A549 (cell line): ENCODE data around the gene PIK3CA.
"Not testable (repeated sequence)": the region's sequence is repeated elsewhere in the genome, so short reads cannot be mapped to it uniquely, and the experiment has no call there.

Experiments used
- BHLHE40 ChIP-seq: IDR thresholded peaks from 2 replicates; pipeline ENCODE4 v1.6.1; 2012; ENCODE audit warnings: low read depth, low read length, inconsistent platforms
- FOSL2 ChIP-seq, 2 experiments: fragments of 450-650 bp in 1 of 2; fragments of >200 bp in 1 of 2; sonication (Bioruptor Twin) in 1 of 2; formaldehyde crosslinking; IDR thresholded peaks; 2 replicates each; pipeline versions ENCODE4 v1.5.0 to v1.6.1; 2016 to 2020; ENCODE audit warnings: mild to moderate bottlenecking in 1 of 2, moderate library complexity in 1 of 2
- MAFK ChIP-seq: fragments of 450-650 bp; IDR thresholded peaks from 2 replicates; pipeline ENCODE4 v1.6.1; 2014; ENCODE audit not compliant: partially characterized antibody
- MYC ChIP-seq: IDR thresholded peaks from 2 replicates; pipeline ENCODE4 v1.6.1; 2012; ENCODE audit warnings: mild to moderate bottlenecking, inconsistent platforms, low read length, improper control_type of control experiment, borderline replicate concordance
- NPAS2 ChIP-seq: fragments of 250-450 bp; sonication (Bioruptor Pico); IDR thresholded peaks from 2 replicates; pipeline ENCODE4 v1.8.0; 2022; ENCODE audit warnings: mild to moderate bottlenecking, moderate library complexity, borderline replicate concordance
- POLR2A ChIP-seq: IDR thresholded peaks from 2 replicates; pipeline ENCODE4 v1.6.1; 2012; ENCODE audit warnings: mild to moderate bottlenecking, low read length
- RFX5 ChIP-seq: fragments of 450-650 bp; IDR thresholded peaks from 2 replicates; pipeline ENCODE4 v1.7.1; 2014; ENCODE audit warnings: antibody characterized with exemption, mild to moderate bottlenecking, moderate library complexity
- TF ChIP-seq, protein P1 (sequence below): IDR thresholded peaks from 2 replicates; pipeline ENCODE4 v1.6.1; 2012
- TF ChIP-seq, protein P2 (sequence below): fragments of >200 bp; sonication (Bioruptor Twin); formaldehyde crosslinking; IDR thresholded peaks from 3 replicates; pipeline ENCODE4 v1.5.1; 2016
- TF ChIP-seq, protein P3 (sequence below): fragments of 200-600 bp; sonication (generic); IDR thresholded peaks from 2 replicates; pipeline ENCODE4 v1.6.1; 2016; ENCODE audit warnings: antibody characterized with exemption, mild to moderate bottlenecking, moderate library complexity
- TF ChIP-seq, protein P4 (sequence below): IDR thresholded peaks from 2 replicates; pipeline ENCODE4 v1.6.1; 2012; ENCODE audit warnings: low read depth, borderline replicate concordance
- TF ChIP-seq, protein P5 (sequence below): fragments of 450-650 bp; IDR thresholded peaks from 2 replicates; pipeline ENCODE4 v1.6.1; 2014; ENCODE audit warnings: antibody characterized with exemption

DNA sequence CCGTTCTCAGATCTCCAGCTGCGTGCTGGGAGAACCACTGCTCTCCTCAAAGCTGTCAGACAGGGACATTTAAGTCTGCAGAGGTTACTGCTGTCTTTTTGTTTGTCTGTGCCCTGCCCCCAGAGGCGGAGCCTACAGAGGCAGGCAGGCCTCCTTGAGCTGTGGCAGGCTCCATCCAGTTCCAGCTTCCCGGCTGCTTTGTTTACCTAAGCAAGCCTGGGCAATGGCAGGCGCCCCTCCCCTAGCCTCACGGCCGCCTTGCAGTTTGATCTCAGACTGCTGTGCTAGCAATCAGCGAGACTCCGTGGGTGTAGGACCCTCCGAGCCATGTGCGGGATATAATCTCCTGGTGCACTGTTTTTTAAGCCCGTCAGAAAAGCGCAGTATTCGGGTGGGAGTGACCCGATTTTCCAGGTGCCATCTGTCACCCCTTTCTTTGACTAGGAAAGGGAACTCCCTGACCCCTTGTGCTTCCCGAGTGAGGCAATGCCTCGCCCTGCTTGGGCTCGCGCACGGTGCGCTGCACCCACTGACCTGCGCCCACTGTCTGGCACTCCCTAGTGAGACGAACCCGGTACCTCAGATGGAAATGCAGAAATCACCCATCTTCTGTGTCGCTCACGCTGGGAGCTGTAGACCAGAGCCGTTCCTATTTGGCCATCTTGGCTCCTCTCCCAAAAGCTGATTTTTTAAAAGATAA lies 15.8 kb upstream of the PIK3CA start:
- TF ChIP-seq, protein P1, sequence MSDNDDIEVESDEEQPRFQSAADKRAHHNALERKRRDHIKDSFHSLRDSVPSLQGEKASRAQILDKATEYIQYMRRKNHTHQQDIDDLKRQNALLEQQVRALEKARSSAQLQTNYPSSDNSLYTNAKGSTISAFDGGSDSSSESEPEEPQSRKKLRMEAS = not testable (repeated sequence)
- not testable (repeated sequence) for TF ChIP-seq POLR2A; MYC; FOSL2 (IDR thresholded peaks at IDR 0.05); FOSL2 (CRISPR knock-in tag; IDR thresholded peaks at IDR 0.05); BHLHE40; RFX5; NPAS2 (CRISPR knock-in tag); MAFK
- TF ChIP-seq, protein P2, sequence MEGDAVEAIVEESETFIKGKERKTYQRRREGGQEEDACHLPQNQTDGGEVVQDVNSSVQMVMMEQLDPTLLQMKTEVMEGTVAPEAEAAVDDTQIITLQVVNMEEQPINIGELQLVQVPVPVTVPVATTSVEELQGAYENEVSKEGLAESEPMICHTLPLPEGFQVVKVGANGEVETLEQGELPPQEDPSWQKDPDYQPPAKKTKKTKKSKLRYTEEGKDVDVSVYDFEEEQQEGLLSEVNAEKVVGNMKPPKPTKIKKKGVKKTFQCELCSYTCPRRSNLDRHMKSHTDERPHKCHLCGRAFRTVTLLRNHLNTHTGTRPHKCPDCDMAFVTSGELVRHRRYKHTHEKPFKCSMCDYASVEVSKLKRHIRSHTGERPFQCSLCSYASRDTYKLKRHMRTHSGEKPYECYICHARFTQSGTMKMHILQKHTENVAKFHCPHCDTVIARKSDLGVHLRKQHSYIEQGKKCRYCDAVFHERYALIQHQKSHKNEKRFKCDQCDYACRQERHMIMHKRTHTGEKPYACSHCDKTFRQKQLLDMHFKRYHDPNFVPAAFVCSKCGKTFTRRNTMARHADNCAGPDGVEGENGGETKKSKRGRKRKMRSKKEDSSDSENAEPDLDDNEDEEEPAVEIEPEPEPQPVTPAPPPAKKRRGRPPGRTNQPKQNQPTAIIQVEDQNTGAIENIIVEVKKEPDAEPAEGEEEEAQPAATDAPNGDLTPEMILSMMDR = not testable (repeated sequence)
- TF ChIP-seq, protein P3, sequence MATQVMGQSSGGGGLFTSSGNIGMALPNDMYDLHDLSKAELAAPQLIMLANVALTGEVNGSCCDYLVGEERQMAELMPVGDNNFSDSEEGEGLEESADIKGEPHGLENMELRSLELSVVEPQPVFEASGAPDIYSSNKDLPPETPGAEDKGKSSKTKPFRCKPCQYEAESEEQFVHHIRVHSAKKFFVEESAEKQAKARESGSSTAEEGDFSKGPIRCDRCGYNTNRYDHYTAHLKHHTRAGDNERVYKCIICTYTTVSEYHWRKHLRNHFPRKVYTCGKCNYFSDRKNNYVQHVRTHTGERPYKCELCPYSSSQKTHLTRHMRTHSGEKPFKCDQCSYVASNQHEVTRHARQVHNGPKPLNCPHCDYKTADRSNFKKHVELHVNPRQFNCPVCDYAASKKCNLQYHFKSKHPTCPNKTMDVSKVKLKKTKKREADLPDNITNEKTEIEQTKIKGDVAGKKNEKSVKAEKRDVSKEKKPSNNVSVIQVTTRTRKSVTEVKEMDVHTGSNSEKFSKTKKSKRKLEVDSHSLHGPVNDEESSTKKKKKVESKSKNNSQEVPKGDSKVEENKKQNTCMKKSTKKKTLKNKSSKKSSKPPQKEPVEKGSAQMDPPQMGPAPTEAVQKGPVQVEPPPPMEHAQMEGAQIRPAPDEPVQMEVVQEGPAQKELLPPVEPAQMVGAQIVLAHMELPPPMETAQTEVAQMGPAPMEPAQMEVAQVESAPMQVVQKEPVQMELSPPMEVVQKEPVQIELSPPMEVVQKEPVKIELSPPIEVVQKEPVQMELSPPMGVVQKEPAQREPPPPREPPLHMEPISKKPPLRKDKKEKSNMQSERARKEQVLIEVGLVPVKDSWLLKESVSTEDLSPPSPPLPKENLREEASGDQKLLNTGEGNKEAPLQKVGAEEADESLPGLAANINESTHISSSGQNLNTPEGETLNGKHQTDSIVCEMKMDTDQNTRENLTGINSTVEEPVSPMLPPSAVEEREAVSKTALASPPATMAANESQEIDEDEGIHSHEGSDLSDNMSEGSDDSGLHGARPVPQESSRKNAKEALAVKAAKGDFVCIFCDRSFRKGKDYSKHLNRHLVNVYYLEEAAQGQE = not testable (repeated sequence)
- TF ChIP-seq, protein P4, sequence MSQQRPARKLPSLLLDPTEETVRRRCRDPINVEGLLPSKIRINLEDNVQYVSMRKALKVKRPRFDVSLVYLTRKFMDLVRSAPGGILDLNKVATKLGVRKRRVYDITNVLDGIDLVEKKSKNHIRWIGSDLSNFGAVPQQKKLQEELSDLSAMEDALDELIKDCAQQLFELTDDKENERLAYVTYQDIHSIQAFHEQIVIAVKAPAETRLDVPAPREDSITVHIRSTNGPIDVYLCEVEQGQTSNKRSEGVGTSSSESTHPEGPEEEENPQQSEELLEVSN = not testable (repeated sequence)
- TF ChIP-seq, protein P5, sequence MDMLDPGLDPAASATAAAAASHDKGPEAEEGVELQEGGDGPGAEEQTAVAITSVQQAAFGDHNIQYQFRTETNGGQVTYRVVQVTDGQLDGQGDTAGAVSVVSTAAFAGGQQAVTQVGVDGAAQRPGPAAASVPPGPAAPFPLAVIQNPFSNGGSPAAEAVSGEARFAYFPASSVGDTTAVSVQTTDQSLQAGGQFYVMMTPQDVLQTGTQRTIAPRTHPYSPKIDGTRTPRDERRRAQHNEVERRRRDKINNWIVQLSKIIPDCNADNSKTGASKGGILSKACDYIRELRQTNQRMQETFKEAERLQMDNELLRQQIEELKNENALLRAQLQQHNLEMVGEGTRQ = not testable (repeated sequence)
